ENCODE data around the gene ACSF2. TPM values are rescaled to one million over a fixed set of nuclear protein-coding genes. Genes with fewer than 3 reads are reported as not detected.

Gene ACSF2
- total RNA-seq, 1 donor from 2014 or later = 17.9 TPM

GRCh38 chr17:50444841-50445715 is 19.1 kb downstream of the ACSF2 start:
- Mint-ChIP-seq H3K27ac (no peak overlapping the region), H3K4me3 (no peak overlapping the region), H3K4me1 (no peaks in the 10 kb centered on the region), H3K27me3 (no peaks in the 10 kb centered on the region), H3K9me3 (no peaks in the 10 kb centered on the region), H3K36me3 (ENCODE audit: low read depth) (peaks cover 7% of the 10 kb centered on the region)
- POLR2A ChIA-PET = no interaction called here
- intact Hi-C loops (cut with micrococcal nuclease) = no loop called here
- TF ChIP-seq, protein P1, sequence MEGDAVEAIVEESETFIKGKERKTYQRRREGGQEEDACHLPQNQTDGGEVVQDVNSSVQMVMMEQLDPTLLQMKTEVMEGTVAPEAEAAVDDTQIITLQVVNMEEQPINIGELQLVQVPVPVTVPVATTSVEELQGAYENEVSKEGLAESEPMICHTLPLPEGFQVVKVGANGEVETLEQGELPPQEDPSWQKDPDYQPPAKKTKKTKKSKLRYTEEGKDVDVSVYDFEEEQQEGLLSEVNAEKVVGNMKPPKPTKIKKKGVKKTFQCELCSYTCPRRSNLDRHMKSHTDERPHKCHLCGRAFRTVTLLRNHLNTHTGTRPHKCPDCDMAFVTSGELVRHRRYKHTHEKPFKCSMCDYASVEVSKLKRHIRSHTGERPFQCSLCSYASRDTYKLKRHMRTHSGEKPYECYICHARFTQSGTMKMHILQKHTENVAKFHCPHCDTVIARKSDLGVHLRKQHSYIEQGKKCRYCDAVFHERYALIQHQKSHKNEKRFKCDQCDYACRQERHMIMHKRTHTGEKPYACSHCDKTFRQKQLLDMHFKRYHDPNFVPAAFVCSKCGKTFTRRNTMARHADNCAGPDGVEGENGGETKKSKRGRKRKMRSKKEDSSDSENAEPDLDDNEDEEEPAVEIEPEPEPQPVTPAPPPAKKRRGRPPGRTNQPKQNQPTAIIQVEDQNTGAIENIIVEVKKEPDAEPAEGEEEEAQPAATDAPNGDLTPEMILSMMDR (IDR thresholded peaks at IDR 0.05) = no peak
- CTCF ChIA-PET = no interaction called here
- DNase-seq = no peak
- ATAC-seq (ENCODE audit: low read depth) = no peak

DNA sequence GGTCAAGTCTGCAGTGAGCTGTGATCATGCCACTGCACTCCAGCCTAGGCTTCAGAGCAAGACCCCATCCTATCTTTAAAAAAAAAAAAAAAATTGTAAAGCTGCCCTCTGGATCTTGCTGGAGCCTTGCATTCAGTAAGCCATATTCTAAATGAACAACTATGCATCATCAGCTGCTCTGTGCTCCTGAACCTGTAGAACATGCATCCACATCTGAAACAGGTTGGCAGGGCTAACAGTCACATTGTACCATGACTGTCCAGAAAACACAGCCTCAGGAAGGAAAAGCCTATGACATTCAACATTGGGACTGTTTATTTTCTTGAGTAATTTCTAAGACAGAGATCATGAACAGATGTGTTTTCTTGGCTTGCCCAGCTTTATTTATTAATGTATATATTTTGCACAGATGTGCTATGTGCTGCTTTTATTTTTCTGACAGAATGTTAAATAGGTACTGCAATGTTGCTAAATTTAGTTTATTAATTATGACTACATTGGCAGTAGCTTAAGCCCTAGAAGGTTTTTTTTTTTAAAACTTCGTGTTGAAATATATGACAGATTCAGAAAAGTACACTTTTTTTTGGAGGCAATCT is 19.8 kb downstream of the ACSF2 start:
- H3K36me3 Mint-ChIP-seq (ENCODE audit: low read depth) = peaks cover 6% of the 10 kb centered on the region
- no peak for DNase-seq
- ChIA-PET CTCF (no interaction called here), POLR2A (no interaction called here)
- ATAC-seq (ENCODE audit: low read depth) = no peak
- no peaks in the 10 kb centered on the region for H3K9me3 Mint-ChIP-seq
- H3K27me3 Mint-ChIP-seq = no peaks in the 10 kb centered on the region
- intact Hi-C loops (cut with micrococcal nuclease) = no loop called here
- no peaks in the 10 kb centered on the region for H3K4me1 Mint-ChIP-seq
- TF ChIP-seq, protein P1 (IDR thresholded peaks at IDR 0.05) = no peak
- no peak overlapping the region for H3K4me3 Mint-ChIP-seq
- H3K27ac Mint-ChIP-seq = no peak overlapping the region

DNA sequence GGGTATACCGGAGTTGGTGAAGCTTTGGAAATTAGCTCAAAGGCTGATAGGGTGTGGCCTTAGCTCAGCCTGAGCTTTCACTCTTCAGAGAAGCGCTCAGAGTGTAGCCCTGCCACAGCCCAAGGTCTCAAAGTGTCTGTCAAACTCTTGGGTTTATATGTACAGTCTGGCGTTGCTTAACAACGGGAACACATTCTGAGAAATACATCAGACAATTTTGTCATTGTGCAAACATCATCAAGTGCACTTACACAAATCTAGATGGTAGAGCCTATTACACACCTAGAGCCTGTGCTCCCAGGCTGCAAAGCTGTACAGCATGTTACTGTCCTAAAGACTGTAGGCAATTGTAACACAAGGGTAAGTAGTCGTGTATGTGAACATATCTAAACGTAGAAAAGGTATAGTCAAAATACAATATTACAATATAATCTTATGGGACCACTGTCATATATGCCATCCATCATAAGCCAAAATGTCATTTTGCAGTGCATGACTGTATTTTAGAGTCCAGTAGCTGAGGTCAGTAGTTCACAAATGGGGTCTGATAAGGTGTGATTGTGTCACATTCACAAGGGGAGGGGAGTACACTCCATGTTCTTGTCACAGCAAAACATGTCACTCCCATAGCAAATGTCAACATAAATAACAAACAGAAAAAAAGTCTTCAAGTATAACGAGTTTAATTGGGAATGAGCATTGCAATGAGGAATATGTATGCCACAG is 22.0 kb downstream of the ACSF2 start:
- Mint-ChIP-seq H3K4me3 (no peak overlapping the region), H3K36me3 (ENCODE audit: low read depth) (peaks cover 6% of the 10 kb centered on the region), H3K9me3 (no peaks in the 10 kb centered on the region), H3K27ac (no peak overlapping the region), H3K27me3 (no peaks in the 10 kb centered on the region), H3K4me1 (peaks cover 16% of the 10 kb centered on the region)
- POLR2A ChIA-PET = no interaction called here
- CTCF ChIA-PET = no interaction called here
- DNase-seq (no peak), ATAC-seq (ENCODE audit: low read depth) (no peak)
- TF ChIP-seq, protein P1 (IDR thresholded peaks at IDR 0.05) = no peak
- intact Hi-C loops (cut with micrococcal nuclease) = no loop called here

GRCh38 chr17:50448643-50449042 is 22.6 kb downstream of the ACSF2 start:
- peaks cover 22% of the 10 kb centered on the region for H3K4me1 Mint-ChIP-seq
- no peak overlapping the region for H3K27ac Mint-ChIP-seq
- no peaks in the 10 kb centered on the region for H3K27me3 Mint-ChIP-seq
- no peaks in the 10 kb centered on the region for H3K9me3 Mint-ChIP-seq
- CTCF ChIA-PET = no interaction called here
- no peak for ATAC-seq (ENCODE audit: low read depth)
- POLR2A ChIA-PET = no interaction called here
- TF ChIP-seq, protein P1 (IDR thresholded peaks at IDR 0.05) = no peak
- no peak for DNase-seq
- H3K36me3 Mint-ChIP-seq (ENCODE audit: low read depth) = peaks cover 4% of the 10 kb centered on the region
- H3K4me3 Mint-ChIP-seq = no peak overlapping the region
- intact Hi-C loops (cut with micrococcal nuclease) = no loop called here

Data from activated B cell treated with CpG ODN at 0.5 μM for 24 hours (primary cell).